Lung (tissue), 12 donors: ENCODE measurements around the gene CASP7. TPM values are rescaled to one million over a fixed set of nuclear protein-coding genes. Genes with fewer than 3 reads are reported as not detected.
A peak's percentile ranks its signal among the peaks of the same experiment; 100 is the strongest.

ENCODE experiments used
- ATAC-seq: fragments of 200-7000 bp; cut with Tn5 transposase; one replicate; pipeline ENCODE4 v1.9.1; 2020; ENCODE audit warnings: moderate number of reproducible peaks; ENCODE audit not compliant: insufficient read depth, low FRiP score
- DNase-seq, 3 donors: peaks; one replicate each; pipeline ENCODE4 v3.0.0-alpha.2; 2013 to 2017
- H3K27ac ChIP-seq, 2 donors: one replicate each; pipeline ENCODE4 v1.5.1; 2013; ENCODE audit warnings: mild to moderate bottlenecking in 2 of 2, moderate library complexity in 2 of 2, control low read depth in 1 of 2, inconsistent platforms in 1 of 2, low read depth in 1 of 2, low read length in 1 of 2
- H3K27me3 ChIP-seq, 3 donors: one replicate each; pipeline ENCODE4 v1.5.1; 2013; ENCODE audit warnings: low read length in 2 of 3; ENCODE audit not compliant: control insufficient read depth in 3 of 3, insufficient read depth in 3 of 3
- H3K36me3 ChIP-seq, 4 donors: one replicate each; pipeline ENCODE4 v1.5.1; 2013; ENCODE audit warnings: low read length in 4 of 4, mild to moderate bottlenecking in 1 of 4, moderate library complexity in 1 of 4; ENCODE audit not compliant: control insufficient read depth in 4 of 4, insufficient read depth in 4 of 4
- H3K4me1 ChIP-seq, 5 donors: one replicate each; pipeline ENCODE4 v1.5.1; 2013; ENCODE audit warnings: low read length in 5 of 5, mild to moderate bottlenecking in 2 of 5, moderate library complexity in 1 of 5; ENCODE audit not compliant: control insufficient read depth in 5 of 5, insufficient read depth in 5 of 5
- H3K4me3 ChIP-seq: one replicate; pipeline ENCODE4 v1.5.1; 2013; ENCODE audit warnings: mild to moderate bottlenecking, control low read depth, moderate library complexity
- H3K9ac ChIP-seq, 2 donors: one replicate each; pipeline ENCODE4 v1.5.1; 2013; ENCODE audit warnings: low read length in 2 of 2, control low read depth in 1 of 2; ENCODE audit not compliant: insufficient read depth in 1 of 2
- H3K9me3 ChIP-seq, 4 donors: one replicate each; pipeline ENCODE4 v1.5.1; 2013; ENCODE audit warnings: low read length in 3 of 4, mild to moderate bottlenecking in 1 of 4, moderate library complexity in 1 of 4; ENCODE audit not compliant: control insufficient read depth in 4 of 4, insufficient read depth in 3 of 4
- WGBS, 2 donors: extraction: QIAGEN DNeasy Blood & Tissue Kit; methylation state at CpG; one replicate each; pipeline ENCODE4 v1.1.7; 2013; 5-methylcytosine and 5-hydroxymethylcytosine counted together
- polyA plus RNA-seq, 2 donors: library from polyadenylated mRNA; stranded (reverse); fragments of 200-250 nt; gene quantifications; one replicate each; pipeline ENCODE4 v1.2.1, GENCODE V29; 2013
- total RNA-seq, 2 donors: library from RNA; depleted of rRNA in 1 of 2; stranded (reverse); fragments of >200 nt in 1 of 2; gene quantifications; one replicate each; pipeline ENCODE4 v1.2.1, GENCODE V29; 2014 to 2021
- TF ChIP-seq, protein P1 (sequence below): IDR thresholded peaks from 2 replicates; pipeline ENCODE4 v1.5.1; 2012; ENCODE audit warnings: mild to moderate bottlenecking; ENCODE audit errors: control extremely low read depth, extremely low read depth
- donor health status: control.
- donor health status: control.
- donor health status: Bipolar disorder and iron deficiency.
- donor health status: healthy.
- donor health status: DM: yes; HTN: yes; CAD: no.

The CASP7 gene
- total and polyA plus RNA-seq, 4 donors, result 15.4 to 48.2 (median 26.6) TPM

DNA sequence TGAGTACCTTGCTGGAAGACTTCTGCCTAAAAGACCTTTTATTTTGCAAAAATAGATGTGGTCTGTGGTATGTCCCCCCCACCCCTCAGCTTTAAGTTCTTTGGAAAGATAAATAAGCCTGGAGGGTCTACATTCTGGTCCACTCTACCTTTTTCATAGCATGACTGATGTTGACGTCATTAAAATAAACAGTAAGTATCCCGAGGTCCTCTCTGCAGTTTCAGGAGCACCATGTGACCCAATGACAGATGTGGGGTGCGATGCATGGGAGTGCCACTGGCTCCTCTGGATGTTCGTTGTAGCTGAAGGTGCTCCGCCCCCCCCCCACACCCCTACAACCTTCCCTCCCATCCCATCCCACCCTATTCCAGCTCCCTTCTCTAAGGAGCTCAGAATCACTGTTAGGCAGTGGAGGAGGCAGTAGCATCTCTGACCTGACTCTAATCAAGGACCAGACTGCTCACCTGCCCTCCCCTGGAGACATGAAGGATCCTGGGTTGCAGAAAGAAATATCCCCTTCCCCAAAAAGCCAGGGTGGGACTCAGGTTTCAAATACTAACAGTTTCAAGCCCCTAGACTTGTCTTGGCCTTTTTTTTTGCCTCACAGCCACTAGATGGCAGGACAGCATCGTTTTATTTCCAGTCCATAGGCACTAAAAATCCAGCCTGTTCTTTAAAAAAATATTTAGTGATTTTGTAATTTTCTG is 25.1 kb downstream of the CASP7 start:
- no peaks in the 10 kb centered on the region for H3K27me3 ChIP-seq
- H3K4me1 ChIP-seq, result peaks cover 0 to 7% (median 0%) of the 10 kb centered on the region in 5 donors
- TF ChIP-seq, protein P1, sequence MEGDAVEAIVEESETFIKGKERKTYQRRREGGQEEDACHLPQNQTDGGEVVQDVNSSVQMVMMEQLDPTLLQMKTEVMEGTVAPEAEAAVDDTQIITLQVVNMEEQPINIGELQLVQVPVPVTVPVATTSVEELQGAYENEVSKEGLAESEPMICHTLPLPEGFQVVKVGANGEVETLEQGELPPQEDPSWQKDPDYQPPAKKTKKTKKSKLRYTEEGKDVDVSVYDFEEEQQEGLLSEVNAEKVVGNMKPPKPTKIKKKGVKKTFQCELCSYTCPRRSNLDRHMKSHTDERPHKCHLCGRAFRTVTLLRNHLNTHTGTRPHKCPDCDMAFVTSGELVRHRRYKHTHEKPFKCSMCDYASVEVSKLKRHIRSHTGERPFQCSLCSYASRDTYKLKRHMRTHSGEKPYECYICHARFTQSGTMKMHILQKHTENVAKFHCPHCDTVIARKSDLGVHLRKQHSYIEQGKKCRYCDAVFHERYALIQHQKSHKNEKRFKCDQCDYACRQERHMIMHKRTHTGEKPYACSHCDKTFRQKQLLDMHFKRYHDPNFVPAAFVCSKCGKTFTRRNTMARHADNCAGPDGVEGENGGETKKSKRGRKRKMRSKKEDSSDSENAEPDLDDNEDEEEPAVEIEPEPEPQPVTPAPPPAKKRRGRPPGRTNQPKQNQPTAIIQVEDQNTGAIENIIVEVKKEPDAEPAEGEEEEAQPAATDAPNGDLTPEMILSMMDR, result peak; percentile 32
- ATAC-seq (no peak), DNase-seq (peak; percentile 59 to 78 (median 73))
- H3K36me3 ChIP-seq, result peaks cover 0 to 15% (median 2%) of the 10 kb centered on the region in 4 donors
- no peak overlapping the region for H3K4me3 ChIP-seq
- H3K9ac ChIP-seq, result no peak overlapping the region
- no peak overlapping the region for H3K27ac ChIP-seq
- no peaks in the 10 kb centered on the region for H3K9me3 ChIP-seq
- 59 to 63% methylated on average over 6 of the region's 6 CpGs for WGBS, 2 donors

DNA sequence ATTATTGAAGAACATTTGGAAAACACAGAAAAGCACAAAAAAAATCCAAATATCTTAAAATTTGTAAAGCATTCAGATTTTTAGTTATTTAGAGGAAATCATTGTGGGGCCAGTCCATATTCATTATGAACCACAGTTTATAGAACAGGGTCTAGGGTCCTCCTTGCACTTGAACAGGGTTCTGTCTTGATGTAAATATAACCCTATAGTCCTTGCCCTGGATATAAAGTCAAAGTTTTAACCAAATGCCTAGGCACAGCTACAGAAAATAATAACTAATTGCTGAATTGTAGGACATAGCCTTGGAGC is 25.6 kb downstream of the CASP7 start:
- no peak overlapping the region for H3K27ac ChIP-seq
- H3K27me3 ChIP-seq, result no peaks in the 10 kb centered on the region
- TF ChIP-seq, protein P1, result no peak
- H3K9me3 ChIP-seq, result no peaks in the 10 kb centered on the region
- DNase-seq (no peak), ATAC-seq (no peak)
- H3K36me3 ChIP-seq, result peaks cover 0 to 19% (median 2%) of the 10 kb centered on the region in 4 donors
- peaks cover 0 to 7% (median 0%) of the 10 kb centered on the region in 5 donors for H3K4me1 ChIP-seq
- no peak overlapping the region for H3K9ac ChIP-seq
- no peak overlapping the region for H3K4me3 ChIP-seq

DNA sequence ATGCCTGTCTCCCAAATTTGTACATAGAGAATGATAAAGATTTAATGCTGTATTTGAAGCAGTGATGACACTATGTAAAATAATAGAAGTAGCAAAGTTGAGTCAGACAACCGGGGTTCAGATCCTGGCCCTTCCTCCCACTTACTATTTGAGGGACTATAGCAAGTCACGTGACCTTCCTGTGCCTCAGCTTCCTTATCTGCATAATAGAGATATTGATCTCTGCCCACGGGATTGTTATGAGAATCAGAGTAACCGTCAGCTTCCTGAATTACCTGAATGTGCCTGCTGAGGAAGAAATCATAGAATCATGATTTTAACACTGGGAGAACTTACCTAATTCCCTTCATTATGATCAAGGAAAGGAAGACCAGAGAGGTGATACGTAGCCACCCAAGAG is 26.9 kb downstream of the CASP7 start:
- TF ChIP-seq, protein P1, result no peak
- Histone ChIP-seq H3K4me1 (peaks cover 0 to 7% (median 0%) of the 10 kb centered on the region in 5 donors), H3K9ac (no peak overlapping the region), H3K9me3 (no peaks in the 10 kb centered on the region), H3K27ac (no peak overlapping the region), H3K36me3 (peaks cover 0 to 17% (median 2%) of the 10 kb centered on the region in 4 donors), H3K27me3 (no peaks in the 10 kb centered on the region), H3K4me3 (no peak overlapping the region)
- WGBS, 2 donors, result 58 to 64% methylated on average over 5 of the region's 5 CpGs
- no peak for ATAC-seq
- DNase-seq, result no peak

DNA sequence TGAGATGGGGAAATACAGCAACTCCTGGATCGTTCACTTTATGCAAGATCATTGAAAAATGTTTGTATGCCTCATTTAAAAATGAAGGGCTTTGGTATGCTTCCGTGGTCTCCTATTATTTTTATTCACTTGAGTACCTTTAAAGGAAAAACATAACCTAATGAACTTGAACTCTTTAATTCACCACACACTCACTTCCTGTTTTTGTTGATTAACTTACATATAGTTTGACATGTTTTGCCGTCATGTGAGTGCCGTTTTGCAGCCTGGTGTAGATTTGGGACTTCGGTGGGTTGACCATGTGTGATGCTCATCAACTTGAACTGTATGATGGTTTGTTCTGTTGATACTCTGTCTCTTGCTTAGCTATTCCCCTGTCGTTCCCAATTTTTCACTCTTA is 28.9 kb downstream of the CASP7 start:
- H3K36me3 ChIP-seq, result peaks cover 0 to 14% (median 2%) of the 10 kb centered on the region in 4 donors
- no peak overlapping the region for H3K4me3 ChIP-seq
- TF ChIP-seq, protein P1, result no peak
- ATAC-seq, result no peak
- peaks cover 0 to 7% (median 0%) of the 10 kb centered on the region in 5 donors for H3K4me1 ChIP-seq
- 83 to 84% methylated on average over 6 of the region's 6 CpGs for WGBS, 2 donors
- H3K27me3 ChIP-seq, result no peaks in the 10 kb centered on the region
- H3K9ac ChIP-seq, result no peak overlapping the region
- H3K27ac ChIP-seq, result no peak overlapping the region
- no peak for DNase-seq
- H3K9me3 ChIP-seq, result no peaks in the 10 kb centered on the region
